DLD1 (cell line): ENCODE results near the gene ACACB.

Experiments used
- in situ Hi-C: cut with HindIII; loops from 2 replicates; pipeline ENCODE4 v1.10.0; 2017; ENCODE audit warnings: low sequenced_read_pairs

ACACB gene

DNA sequence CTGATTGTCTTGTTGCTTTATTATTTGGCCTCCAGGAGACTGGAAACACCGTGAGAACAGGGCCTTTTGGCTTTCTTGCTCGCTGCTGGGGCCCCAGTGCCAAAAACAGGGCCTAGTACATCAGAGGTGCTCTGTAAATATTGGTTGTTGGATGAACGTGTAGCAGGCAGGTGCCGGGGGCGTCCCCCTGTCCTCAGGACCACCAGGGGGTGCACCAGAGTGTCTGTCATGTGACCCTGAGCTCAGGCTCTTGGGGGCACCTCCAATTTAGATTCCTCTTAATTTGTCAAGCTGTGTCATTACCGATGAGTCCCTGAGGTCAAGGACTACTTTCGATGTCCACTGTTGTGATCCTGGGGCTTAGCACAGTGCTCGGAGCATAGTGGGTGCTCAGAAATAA, 87.1 kb downstream of the ACACB start:
- in situ Hi-C loops = no loop called here

DNA sequence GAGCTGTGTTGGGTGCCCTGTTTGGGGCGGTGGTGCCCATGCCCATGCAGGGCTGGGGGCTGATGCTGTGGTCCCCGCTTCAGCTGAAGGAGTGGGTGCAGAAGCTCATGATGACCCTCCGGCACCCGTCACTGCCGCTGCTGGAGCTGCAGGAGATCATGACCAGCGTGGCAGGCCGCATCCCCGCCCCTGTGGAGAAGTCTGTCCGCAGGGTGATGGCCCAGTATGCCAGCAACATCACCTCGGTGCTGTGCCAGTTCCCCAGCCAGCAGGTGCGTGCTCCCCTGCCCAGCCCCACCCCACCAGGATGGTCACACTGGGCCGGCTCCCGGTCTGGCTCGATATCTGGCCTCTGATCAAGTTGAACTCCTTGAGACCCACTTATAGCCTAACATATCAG, 92.7 kb downstream of the ACACB start:
- in situ Hi-C loops = no loop called here

DNA sequence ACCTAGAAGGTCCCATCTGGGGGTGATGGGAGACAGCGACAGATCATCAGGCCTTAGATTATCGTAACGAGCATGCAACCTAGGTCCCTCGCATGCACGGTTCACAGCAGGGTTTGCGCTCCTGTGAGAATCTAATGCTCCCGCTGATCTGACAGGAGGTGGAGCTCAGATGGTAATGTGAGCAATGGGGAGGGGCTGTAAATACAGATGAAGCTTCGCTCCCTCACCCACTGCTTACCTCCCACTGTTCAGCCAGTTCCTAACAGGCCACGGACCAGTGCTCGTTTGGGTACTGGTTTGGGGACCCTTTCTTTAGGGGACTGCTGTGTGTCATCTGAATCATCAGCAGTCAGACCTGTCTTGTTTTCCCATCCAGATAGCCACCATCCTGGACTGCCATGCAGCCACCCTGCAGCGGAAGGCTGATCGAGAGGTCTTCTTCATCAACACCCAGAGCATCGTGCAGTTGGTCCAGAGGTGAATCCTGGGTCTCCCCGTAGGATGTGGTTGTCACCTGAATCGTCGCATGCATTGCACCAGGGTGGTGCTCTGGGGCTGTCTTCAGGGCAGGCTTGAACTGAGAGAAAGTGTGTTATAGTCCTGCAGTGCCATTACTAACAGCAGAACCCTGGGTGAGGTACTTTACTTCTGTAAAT, 96.2 kb downstream of the ACACB start:
- in situ Hi-C loops = no loop called here

DNA sequence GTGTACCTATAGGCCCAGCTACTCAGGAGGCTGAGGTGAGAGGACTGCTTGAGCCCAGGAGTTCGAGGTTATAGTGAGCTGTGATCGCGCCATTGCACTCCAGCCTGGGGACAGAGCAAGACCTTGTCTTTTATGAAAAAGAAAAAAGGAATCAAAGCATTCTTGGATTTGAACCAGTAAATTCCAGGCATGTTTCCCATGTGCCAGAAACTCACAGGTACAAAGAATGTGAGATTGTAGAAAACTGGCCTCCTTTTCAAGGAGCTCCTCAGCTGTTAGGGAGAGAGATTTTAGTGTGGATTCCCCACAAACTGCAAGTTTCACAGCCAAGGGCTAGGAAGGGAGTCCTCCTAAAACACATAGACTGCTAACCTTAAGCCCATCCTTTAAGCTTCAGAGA, 97.7 kb downstream of the ACACB start:
- in situ Hi-C loops = no loop called here

- in situ Hi-C loops = no loop called here
These were observed 102.6 kb downstream of the ACACB start for GRCh38 chr12:109218996-109219395.

GRCh38 chr12:109219938-109220337, 103.6 kb downstream of the ACACB start:
- in situ Hi-C loops = no loop called here

GRCh38 chr12:109221277-109221931, 105.0 kb downstream of the ACACB start:
- in situ Hi-C loops = no loop called here

GRCh38 chr12:109222062-109222461, 105.7 kb downstream of the ACACB start:
- in situ Hi-C loops = no loop called here

GRCh38 chr12:109222496-109222895, 106.1 kb downstream of the ACACB start:
- in situ Hi-C loops = no loop called here

DNA sequence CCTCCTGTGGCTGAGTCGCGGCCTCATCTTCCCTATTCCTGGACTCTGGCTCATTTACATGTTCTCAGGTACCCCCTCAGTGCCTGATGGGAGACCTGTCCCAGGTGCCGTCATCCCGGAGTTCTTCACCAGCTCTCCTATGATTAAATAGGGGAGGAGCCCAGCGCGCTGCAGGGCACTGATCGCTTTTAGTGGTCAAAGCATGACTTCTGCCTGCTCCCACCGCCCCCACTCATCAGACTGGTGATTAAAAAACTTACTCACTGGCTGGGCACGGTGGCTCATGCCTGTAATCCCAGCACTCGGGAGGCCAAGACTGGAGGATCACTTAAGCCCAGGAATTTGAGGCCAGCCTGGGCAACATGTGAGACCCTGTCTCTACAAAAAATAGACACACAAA, 106.8 kb downstream of the ACACB start:
- in situ Hi-C loops = no loop called here

- in situ Hi-C loops = no loop called here
These were observed 107.5 kb downstream of the ACACB start for GRCh38 chr12:109223868-109224267.

- in situ Hi-C loops = no loop called here
These were observed 112.3 kb downstream of the ACACB start for GRCh38 chr12:109228664-109229063.

GRCh38 chr12:109230193-109230592, 113.8 kb downstream of the ACACB start:
- in situ Hi-C loops = no loop called here

- in situ Hi-C loops = no loop called here
These were observed 116.3 kb downstream of the ACACB start for GRCh38 chr12:109232731-109233130.

GRCh38 chr12:109234012-109234411, 117.6 kb downstream of the ACACB start:
- in situ Hi-C loops = no loop called here

DNA sequence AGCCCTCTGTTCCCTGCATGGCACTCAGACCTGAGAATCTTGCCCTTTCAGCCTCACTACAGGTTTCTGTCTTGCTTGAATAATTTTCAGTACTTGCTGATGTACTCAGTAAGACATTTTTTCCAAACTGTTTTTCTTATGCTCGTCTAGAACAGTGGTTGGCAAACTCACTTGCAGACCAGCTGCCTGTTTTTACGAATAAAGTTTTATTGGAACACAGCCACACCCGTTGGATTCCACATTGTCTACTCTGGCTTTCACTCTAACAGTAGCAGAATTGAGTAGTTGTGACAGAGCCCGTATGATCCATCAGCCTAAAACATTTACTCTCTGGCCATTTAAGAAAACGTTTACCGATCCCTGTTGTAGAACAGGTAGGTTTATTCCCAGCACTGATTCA, 119.9 kb downstream of the ACACB start:
- in situ Hi-C loops = no loop called here

DNA sequence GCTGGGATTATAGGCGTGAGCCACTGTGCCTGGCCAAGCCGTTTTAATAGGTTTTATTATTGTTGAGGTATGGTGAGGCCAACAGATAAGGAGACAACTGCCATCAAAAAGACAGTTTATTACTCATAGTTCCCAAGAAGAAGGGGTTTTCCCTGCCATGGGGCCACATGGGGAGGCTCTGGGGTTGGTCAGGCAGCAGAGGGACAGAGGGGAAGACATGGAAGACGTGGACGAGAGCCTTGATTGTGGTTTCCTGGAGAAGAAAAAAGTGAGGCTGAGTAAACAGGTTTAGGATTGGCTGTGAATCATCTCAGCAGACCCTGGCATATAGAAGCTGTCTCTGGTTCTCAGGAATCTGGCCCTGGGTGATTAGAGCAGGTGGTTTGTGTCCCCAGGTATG, 122.8 kb downstream of the ACACB start:
- in situ Hi-C loops = no loop called here

GRCh38 chr12:109239691-109240090, 123.3 kb downstream of the ACACB start:
- in situ Hi-C loops = no loop called here

DNA sequence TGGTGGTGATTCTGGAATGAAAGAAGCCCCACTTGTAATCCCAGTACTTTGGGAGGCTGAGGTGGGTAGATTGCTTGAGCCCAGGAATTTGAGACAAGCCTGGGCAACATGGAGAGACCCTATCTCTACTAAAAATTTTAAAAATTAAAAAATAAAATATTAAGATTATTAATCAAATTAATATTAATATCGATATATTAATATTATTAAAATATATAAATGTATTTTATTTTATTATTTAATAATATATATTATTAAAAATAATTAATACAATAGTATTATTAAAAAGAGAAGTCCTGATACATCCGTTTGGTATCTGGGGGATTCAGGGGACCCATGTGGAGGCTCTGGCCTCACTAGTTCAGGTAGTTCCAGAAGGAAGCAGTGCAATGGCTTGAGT, 124.0 kb downstream of the ACACB start:
- in situ Hi-C loops = no loop called here

GRCh38 chr12:109241936-109242335, 125.5 kb downstream of the ACACB start:
- in situ Hi-C loops = no loop called here

DNA sequence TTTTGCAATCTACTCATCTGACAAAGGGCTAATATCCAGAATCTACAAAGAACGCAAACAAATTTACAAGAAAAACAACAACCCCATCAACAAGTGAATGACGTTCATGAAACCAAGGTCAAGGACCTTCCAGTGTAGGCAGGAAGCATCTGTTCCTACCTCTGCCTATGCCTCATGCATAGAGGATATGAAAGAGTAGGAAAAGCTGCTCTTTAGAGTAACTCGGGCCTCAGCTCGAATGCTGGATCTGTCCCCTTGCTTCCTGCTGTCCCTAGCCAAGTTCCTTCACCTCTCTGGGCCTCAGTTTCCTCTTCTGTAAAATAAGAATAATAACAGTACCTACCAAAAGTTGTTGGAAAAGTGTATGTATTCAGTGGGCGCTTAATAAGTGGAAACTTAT, 127.7 kb downstream of the ACACB start:
- in situ Hi-C loops = no loop called here

DNA sequence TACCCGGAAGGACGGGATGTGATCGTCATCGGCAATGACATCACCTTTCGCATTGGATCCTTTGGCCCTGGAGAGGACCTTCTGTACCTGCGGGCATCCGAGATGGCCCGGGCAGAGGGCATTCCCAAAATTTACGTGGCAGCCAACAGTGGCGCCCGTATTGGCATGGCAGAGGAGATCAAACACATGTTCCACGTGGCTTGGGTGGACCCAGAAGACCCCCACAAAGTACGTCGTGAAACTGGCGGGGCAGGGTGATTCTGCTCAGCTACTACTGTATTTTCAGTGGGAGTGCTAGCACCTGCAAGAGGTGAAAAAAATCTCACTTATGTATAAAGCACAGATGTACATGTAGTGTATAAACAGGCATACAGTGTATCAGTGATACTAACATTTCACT, 129.8 kb downstream of the ACACB start:
- in situ Hi-C loops = no loop called here
